ENCODE data around the gene LPCAT1. TPM values are rescaled to one million over a fixed set of nuclear protein-coding genes. Genes with fewer than 3 reads are reported as not detected.
A peak's percentile ranks its signal among the peaks of the same experiment; 100 is the strongest.
"Not testable (repeated sequence)": the region's sequence is repeated elsewhere in the genome, so short reads cannot be mapped to it uniquely, and the experiment has no call there.

LPCAT1 gene
- total RNA-seq, 2 experiments from 2014 or later = 42.5 to 54.5 TPM

DNA sequence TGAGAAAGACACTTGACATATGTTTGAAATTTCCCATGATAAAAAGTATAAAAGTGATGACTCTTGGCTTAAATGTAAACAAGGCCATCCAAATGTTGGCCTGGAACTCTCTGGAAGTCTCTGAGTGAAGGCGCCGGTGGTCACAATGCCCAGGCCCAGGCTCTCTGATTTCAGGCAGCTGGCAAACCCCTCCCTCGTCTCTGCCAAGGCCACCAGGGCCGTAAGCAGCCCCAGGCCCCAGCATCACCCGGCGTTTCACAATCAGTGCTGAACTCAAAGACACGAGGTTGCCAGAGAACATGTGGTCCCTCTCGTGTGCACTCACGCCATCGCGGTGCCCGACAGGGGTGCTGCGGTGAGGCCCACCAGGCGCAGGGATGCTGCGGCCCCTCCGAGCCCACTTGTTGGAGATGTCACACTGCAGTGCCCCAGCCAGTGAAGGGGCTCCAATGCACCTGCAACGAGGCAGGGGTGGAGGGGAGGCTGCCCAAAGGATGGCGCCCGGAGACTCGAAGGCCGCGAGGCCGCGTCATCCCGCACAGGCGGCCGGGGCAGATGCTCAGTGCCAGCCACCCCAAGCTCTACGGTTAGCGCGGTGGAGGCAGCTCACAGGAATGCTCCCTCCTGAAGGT lies 15.0 kb downstream of the LPCAT1 start:
- peaks cover 7% of the 10 kb centered on the region for H3K36me3 Mint-ChIP-seq (ENCODE audit: low read depth)

GRCh38 chr5:1507961-1508658 lies 15.7 kb downstream of the LPCAT1 start:
- POLR2A ChIA-PET = no interaction called here
- CTCF ChIA-PET = no interaction called here

More for the DNA sequence above, 15.0 kb downstream of the LPCAT1 start:
- ChIA-PET POLR2A (no interaction called here), CTCF (no interaction called here)
- H3K4me1 Mint-ChIP-seq = peaks cover 4% of the 10 kb centered on the region
- ATAC-seq (no peak), DNase-seq (no peak)
- no peaks in the 10 kb centered on the region for H3K27me3 Mint-ChIP-seq
- intact Hi-C loops (cut with DNase I, micrococcal nuclease) = no loop called here
- no peaks in the 10 kb centered on the region for H3K9me3 Mint-ChIP-seq (ENCODE audit: low read depth)
- H3K27ac Mint-ChIP-seq = no peak overlapping the region
- no peak overlapping the region for H3K4me3 Mint-ChIP-seq

GRCh38 chr5:1507457-1507856 lies 16.3 kb downstream of the LPCAT1 start:
- no peaks in the 10 kb centered on the region for H3K9me3 Mint-ChIP-seq (ENCODE audit: low read depth)
- H3K4me1 Mint-ChIP-seq = peaks cover 14% of the 10 kb centered on the region
- DNase-seq = no peak
- H3K27me3 Mint-ChIP-seq = no peaks in the 10 kb centered on the region
- peaks cover 7% of the 10 kb centered on the region for H3K36me3 Mint-ChIP-seq (ENCODE audit: low read depth)
- ChIA-PET CTCF (interaction anchor here (0.5 kb wide), 1 partner anchor 137 kb away, joined by 4 read pairs; no protein-coding TSS in a partner anchor), POLR2A (no interaction called here)
- no peak for ATAC-seq
- H3K4me3 Mint-ChIP-seq = no peak overlapping the region
- H3K27ac Mint-ChIP-seq = no peak overlapping the region
- intact Hi-C loops (cut with DNase I, micrococcal nuclease) = no loop called here

More at GRCh38 chr5:1507961-1508658, 15.7 kb downstream of the LPCAT1 start:
- Mint-ChIP-seq H3K27ac (no peak overlapping the region), H3K36me3 (ENCODE audit: low read depth) (peaks cover 7% of the 10 kb centered on the region), H3K27me3 (no peaks in the 10 kb centered on the region), H3K9me3 (ENCODE audit: low read depth) (no peaks in the 10 kb centered on the region), H3K4me1 (peaks cover 11% of the 10 kb centered on the region), H3K4me3 (no peak overlapping the region)
- intact Hi-C loops (cut with DNase I, micrococcal nuclease) = no loop called here
- no peak for ATAC-seq
- peak; percentile 2 for DNase-seq

DNA sequence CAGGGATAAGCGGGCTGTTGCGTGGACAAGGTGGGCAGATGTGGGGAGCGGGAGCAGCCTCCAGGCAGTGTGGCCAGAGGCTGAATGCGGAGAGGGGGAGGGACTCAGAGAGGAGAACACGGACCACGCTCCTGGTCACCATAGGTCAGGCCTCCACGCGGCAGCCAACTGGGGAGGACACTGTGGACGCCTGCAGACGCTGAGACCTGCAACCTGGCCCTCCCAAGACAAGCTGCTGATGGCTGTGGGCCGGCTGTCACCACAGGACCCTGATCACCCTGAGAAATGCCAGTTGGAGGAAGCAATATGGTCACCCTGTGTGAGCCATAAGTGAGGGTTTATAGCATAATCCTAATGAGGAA lies 16.8 kb downstream of the LPCAT1 start:
- Mint-ChIP-seq H3K4me1 (peaks cover 14% of the 10 kb centered on the region), H3K9me3 (ENCODE audit: low read depth) (no peaks in the 10 kb centered on the region), H3K27me3 (no peaks in the 10 kb centered on the region), H3K27ac (no peak overlapping the region), H3K36me3 (ENCODE audit: low read depth) (peaks cover 7% of the 10 kb centered on the region), H3K4me3 (no peak overlapping the region)
- DNase-seq = no peak
- ChIA-PET CTCF (interaction anchor here (0.5 kb wide), 1 partner anchor 138 kb away, joined by 4 read pairs; no protein-coding TSS in a partner anchor), POLR2A (no interaction called here)
- intact Hi-C loops (cut with DNase I, micrococcal nuclease) = no loop called here
- ATAC-seq = no peak

- no peaks in the 10 kb centered on the region for H3K9me3 Mint-ChIP-seq (ENCODE audit: low read depth)
- peaks cover 14% of the 10 kb centered on the region for H3K4me1 Mint-ChIP-seq
- ATAC-seq (no peak), DNase-seq (no peak)
- peaks cover 6% of the 10 kb centered on the region for H3K36me3 Mint-ChIP-seq (ENCODE audit: low read depth)
- POLR2A ChIA-PET = no interaction called here
- intact Hi-C loops (cut with DNase I, micrococcal nuclease) = no loop called here
- no peak overlapping the region for H3K4me3 Mint-ChIP-seq
- H3K27me3 Mint-ChIP-seq = no peaks in the 10 kb centered on the region
- H3K27ac Mint-ChIP-seq = no peak overlapping the region
- CTCF ChIA-PET = no interaction called here
Measured at GRCh38 chr5:1506242-1507013, 17.3 kb downstream of the LPCAT1 start.

DNA sequence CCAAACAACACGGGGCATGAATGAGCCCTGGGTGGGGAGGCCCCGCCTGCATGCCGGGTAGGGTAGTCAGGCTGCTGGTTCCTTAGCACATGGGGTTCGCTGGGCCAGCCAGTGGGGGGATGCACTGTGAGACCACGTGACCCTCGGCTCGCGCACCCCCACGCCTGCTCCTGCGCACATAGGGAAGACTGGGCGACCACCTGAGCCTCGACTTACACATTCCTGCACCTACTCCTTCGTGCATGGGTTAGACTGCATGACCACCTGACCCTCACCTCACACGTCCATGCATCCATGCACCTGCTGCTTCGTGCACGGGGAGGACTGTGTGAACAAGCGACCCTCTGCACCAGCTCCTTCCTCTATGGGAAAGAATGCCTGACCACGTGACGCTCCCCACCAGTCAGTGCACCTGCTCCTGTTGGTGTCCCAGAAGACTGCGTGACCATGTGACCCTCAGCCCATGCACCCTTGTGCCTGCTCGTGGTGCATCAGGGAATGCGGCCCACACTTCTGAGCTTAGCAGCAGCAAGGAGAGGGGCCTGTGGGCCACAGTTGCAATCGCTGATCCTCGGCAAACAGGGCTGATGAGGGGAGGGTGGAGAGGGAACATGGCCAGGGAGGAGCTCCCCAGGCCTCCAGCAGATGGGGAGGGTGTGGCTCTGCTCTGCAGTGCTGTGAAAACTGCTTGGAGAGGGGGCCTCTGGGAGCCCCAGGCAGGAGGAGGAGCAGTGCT lies 18.1 kb downstream of the LPCAT1 start:
- ChIA-PET CTCF (no interaction called here), POLR2A (no interaction called here)
- Mint-ChIP-seq H3K27ac (no peak overlapping the region), H3K9me3 (ENCODE audit: low read depth) (no peaks in the 10 kb centered on the region), H3K36me3 (ENCODE audit: low read depth) (peaks cover 5% of the 10 kb centered on the region), H3K27me3 (no peaks in the 10 kb centered on the region), H3K4me1 (peaks cover 14% of the 10 kb centered on the region), H3K4me3 (no peak overlapping the region)
- no peak for ATAC-seq
- no peak for DNase-seq
- intact Hi-C loops (cut with DNase I, micrococcal nuclease) = no loop called here

- H3K27me3 Mint-ChIP-seq; POLR2A ChIA-PET; intact Hi-C loops (cut with DNase I, micrococcal nuclease); H3K36me3 Mint-ChIP-seq (ENCODE audit: low read depth); DNase-seq; H3K27ac Mint-ChIP-seq; H3K4me3 Mint-ChIP-seq; ATAC-seq; CTCF ChIA-PET; H3K9me3 Mint-ChIP-seq (ENCODE audit: low read depth): not testable (repeated sequence)
- H3K4me1 Mint-ChIP-seq = peaks cover 14% of the 10 kb centered on the region
Measured at GRCh38 chr5:1505089-1505488, 18.7 kb downstream of the LPCAT1 start.

DNA sequence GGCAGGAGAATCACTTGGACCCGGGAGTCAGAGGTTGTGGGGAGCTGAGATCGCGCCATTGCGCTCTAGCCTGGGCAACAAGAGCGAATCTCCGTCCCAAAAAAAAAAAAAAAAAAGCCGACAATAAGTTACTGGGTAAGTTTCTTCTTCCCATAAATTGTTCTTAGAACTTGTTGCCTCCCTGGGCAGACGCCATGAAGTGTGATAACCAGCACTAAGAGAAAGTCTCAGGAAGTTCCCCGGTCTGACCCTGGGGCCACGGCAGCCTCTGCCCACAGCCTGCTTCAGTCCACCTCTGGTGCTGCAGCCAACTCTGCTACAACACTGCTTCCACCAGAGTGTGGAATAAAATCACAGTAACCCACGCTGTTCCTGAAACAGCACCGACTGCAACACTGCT lies 19.1 kb downstream of the LPCAT1 start:
- H3K36me3 Mint-ChIP-seq (ENCODE audit: low read depth) = peaks cover 5% of the 10 kb centered on the region
- ATAC-seq (no peak), DNase-seq (no peak)
- intact Hi-C loops (cut with DNase I, micrococcal nuclease) = no loop called here
- no peaks in the 10 kb centered on the region for H3K27me3 Mint-ChIP-seq
- H3K4me3 Mint-ChIP-seq = no peak overlapping the region
- ChIA-PET POLR2A (no interaction called here), CTCF (no interaction called here)
- no peaks in the 10 kb centered on the region for H3K9me3 Mint-ChIP-seq (ENCODE audit: low read depth)
- no peak overlapping the region for H3K27ac Mint-ChIP-seq
- peaks cover 14% of the 10 kb centered on the region for H3K4me1 Mint-ChIP-seq

- peaks cover 14% of the 10 kb centered on the region for H3K4me1 Mint-ChIP-seq
- peaks cover 6% of the 10 kb centered on the region for H3K36me3 Mint-ChIP-seq (ENCODE audit: low read depth)
- CTCF ChIA-PET = interaction anchor here (0.9 to 1.0 kb wide), 2 partner anchors 12 to 124 kb away, joined by 3 read pairs; no protein-coding TSS in a partner anchor
- H3K27ac Mint-ChIP-seq = no peak overlapping the region
- DNase-seq (no peak), ATAC-seq (no peak)
- POLR2A ChIA-PET = no interaction called here
- no peaks in the 10 kb centered on the region for H3K27me3 Mint-ChIP-seq
- intact Hi-C loops (cut with DNase I, micrococcal nuclease) = no loop called here
- no peaks in the 10 kb centered on the region for H3K9me3 Mint-ChIP-seq (ENCODE audit: low read depth)
- peak overlapping the region; percentile 9 for H3K4me3 Mint-ChIP-seq
Measured at GRCh38 chr5:1504069-1504595, 19.6 kb downstream of the LPCAT1 start.

- Mint-ChIP-seq H3K27me3 (no peaks in the 10 kb centered on the region), H3K9me3 (ENCODE audit: low read depth) (no peaks in the 10 kb centered on the region), H3K4me1 (peaks cover 14% of the 10 kb centered on the region), H3K4me3 (peak overlapping the region; percentile 9), H3K27ac (no peak overlapping the region), H3K36me3 (ENCODE audit: low read depth) (peaks cover 8% of the 10 kb centered on the region)
- ATAC-seq (no peak), DNase-seq (no peak)
- ChIA-PET CTCF (interaction anchor here (0.5 to 1.0 kb wide), 4 partner anchors 11 to 308 kb away, joined by 3 read pairs; no protein-coding TSS in a partner anchor), POLR2A (interaction anchor here (0.8 to 1.0 kb wide), 2 partner anchors 37 to 116 kb away, joined by 3 read pairs; no protein-coding TSS in a partner anchor)
- intact Hi-C loops (cut with DNase I, micrococcal nuclease) = no loop called here
Measured at GRCh38 chr5:1503241-1504068, 20.3 kb downstream of the LPCAT1 start.
